ENCODE data around the gene POMGNT1. TPM values are rescaled to one million over a fixed set of nuclear protein-coding genes. Genes with fewer than 3 reads are reported as not detected.

POMGNT1 gene
- total and polyA plus RNA-seq, 8 donors: 2.9 to 47.3 (median 36.2) TPM

DNA sequence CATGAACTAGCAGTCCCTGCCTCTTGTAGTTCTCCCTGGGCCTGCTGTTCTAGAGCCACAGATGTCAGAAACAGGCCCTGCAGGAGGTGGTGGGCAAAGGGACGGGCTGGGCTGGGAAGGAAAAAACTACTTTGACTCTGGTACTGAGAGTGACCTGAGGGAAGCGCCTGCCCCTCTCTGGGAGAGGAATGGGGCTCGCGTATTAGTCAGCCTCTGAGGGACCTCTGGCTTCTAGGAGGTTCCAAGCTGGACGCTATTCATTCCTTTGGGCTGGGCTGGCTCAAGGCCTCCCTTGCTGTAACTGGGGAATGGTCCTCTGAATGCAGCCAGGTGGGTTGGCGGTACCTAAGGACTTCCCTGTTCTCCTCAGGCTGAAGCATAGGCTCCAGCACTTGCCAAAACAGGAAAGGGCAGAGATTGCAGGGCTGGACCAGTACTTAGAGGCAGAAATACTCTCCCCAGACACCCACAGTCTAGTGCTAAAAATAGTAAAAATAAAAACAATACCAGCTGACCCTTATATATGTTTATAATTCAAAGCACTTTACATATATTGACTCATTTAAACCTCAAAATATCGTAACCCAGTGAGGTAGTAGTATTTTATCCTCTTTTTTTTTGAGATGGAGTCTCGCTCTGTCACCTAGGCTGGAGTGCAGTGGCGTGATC lies 7.1 kb downstream of the POMGNT1 start:
- H3K36me3 ChIP-seq: peaks cover 23 to 92% (median 87%) of the 10 kb centered on the region in 4 donors
- peak overlapping the region in 2 of 5 donors; percentile 34 to 47 for H3K27ac ChIP-seq
- no peaks in the 10 kb centered on the region for H3K9me3 ChIP-seq
- TF ChIP-seq CTCF (IDR thresholded peaks at IDR 0.05) (no peak), EP300 (IDR thresholded peaks at IDR 0.05) (no peak), POLR2AphosphoS5 (IDR thresholded peaks at IDR 0.05) (no peak), POLR2A (IDR thresholded peaks at IDR 0.05) (no peak)
- peaks cover 24 to 45% (median 36%) of the 10 kb centered on the region in 4 donors for H3K4me1 ChIP-seq
- intact Hi-C loops (cut with DNase I; ENCODE audit: low total_unique reads): no loop called here
- H3K4me3 ChIP-seq: no peak overlapping the region
- WGBS, 5 donors: 78 to 95% (median 87%) methylated on average over 9 of the region's 9 CpGs
- no peak for DNase-seq
- no peaks in the 10 kb centered on the region for H3K27me3 ChIP-seq

GRCh38 chr1:46190539-46190938 lies 7.7 kb downstream of the POMGNT1 start:
- TF ChIP-seq POLR2A (IDR thresholded peaks at IDR 0.05): no peak
- no peak for TF ChIP-seq EP300 (IDR thresholded peaks at IDR 0.05)
- no peak for TF ChIP-seq POLR2AphosphoS5 (IDR thresholded peaks at IDR 0.05)
- TF ChIP-seq CTCF (IDR thresholded peaks at IDR 0.05): no peak
- DNase-seq: peak in 1 of 2 donors; percentile 47
- Histone ChIP-seq H3K4me1 (peaks cover 24 to 44% (median 39%) of the 10 kb centered on the region in 4 donors), H3K27me3 (no peaks in the 10 kb centered on the region), H3K9me3 (no peaks in the 10 kb centered on the region), H3K36me3 (peaks cover 23 to 87% (median 85%) of the 10 kb centered on the region in 4 donors), H3K4me3 (no peak overlapping the region), H3K27ac (peak overlapping the region in 2 of 5 donors; percentile 34 to 47)
- 43 to 67% (median 59%) methylated on average over 3 of the region's 3 CpGs for WGBS, 5 donors
- intact Hi-C loops (cut with DNase I; ENCODE audit: low total_unique reads): no loop called here

DNA sequence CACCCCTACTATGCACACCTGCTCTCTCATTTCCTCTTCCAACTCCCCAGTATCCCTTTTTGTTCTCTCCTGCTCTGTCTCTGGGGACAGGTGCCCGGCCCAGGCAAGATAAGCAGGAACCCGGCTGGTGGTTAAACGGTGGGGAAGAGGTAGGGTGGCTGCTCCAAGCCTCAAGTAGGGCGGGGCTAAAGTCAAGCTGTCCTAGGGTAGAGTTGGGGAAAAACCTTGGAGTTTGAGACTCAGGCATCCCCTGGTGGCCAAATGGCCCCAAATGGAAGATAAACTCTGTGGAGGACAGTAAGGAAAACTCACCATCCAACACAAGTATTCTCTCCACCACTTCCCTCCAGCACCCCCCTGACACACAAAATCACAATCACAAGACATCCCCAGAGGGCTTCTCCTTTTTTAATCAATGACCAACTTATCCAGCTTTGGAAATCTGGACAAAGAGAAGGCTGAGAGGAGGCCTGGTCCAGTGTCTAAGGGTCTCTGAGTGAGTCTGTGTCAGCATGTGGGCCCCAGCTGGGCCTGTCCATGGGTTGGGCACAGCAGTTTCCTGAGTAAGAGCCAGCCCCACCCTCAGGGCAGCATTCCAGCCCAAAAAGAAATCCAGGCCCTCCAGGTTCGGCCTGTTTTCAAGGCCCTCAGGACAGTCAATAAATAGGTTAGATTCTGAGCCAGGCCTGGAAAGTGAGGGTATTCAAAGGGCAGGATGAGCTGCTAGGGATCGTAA lies 9.8 kb downstream of the POMGNT1 start:
- DNase-seq: peak in 1 of 2 donors; percentile 61
- Histone ChIP-seq H3K4me3 (no peak overlapping the region), H3K27me3 (no peaks in the 10 kb centered on the region), H3K27ac (peak overlapping the region; percentile 33 to 90 (median 83)), H3K36me3 (peaks cover 18 to 70% (median 68%) of the 10 kb centered on the region in 4 donors), H3K9me3 (no peaks in the 10 kb centered on the region), H3K4me1 (peaks cover 37 to 58% (median 51%) of the 10 kb centered on the region in 4 donors)
- 33 to 48% (median 45%) methylated on average over 6 of the region's 6 CpGs for WGBS, 5 donors
- intact Hi-C loops (cut with DNase I; ENCODE audit: low total_unique reads): no loop called here
- peak in 1 of 3 donors; percentile 17 for TF ChIP-seq POLR2AphosphoS5 (IDR thresholded peaks at IDR 0.05)
- TF ChIP-seq CTCF (IDR thresholded peaks at IDR 0.05): no peak

DNA sequence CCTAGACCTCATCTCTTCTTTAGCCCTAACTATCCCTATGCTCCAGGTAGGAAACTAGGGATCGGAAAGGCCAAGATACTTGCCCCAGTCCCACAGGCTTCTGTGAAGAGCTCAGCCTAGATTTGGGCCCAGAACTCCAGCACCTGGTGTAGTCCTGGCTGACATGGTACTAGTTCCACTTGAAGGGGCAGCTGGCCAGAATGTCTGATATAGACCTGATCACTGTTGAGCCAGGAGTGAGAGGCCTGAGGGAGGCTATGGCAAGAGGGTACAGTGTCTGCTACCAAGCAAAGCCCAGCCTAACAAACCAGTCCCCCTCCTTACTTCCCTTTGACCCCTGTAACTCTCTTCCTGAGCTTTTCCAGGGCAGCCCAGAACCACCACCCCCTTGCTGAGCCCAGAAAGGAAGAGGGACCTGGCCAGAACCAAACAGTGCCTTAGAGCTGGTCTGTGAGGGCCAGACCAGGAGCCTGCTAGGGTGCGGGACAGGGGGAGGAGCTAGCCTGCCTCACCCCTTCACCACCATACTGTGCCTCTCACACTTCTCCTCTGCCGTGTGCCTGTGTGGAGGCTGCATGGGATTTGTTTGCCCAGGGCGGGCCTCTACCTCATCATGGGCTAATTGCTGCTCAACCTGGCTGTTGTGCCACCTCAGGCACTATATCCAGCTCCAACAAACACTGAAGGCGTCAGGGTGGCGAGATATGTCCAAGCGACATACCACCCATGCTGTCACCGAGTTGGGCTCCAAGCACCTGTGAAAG lies 10.9 kb downstream of the POMGNT1 start:
- DNase-seq: peak; percentile 80 to 90
- TF ChIP-seq POLR2AphosphoS5 (IDR thresholded peaks at IDR 0.05) (peak in 2 of 3 donors; percentile 67 to 72), CTCF (IDR thresholded peaks at IDR 0.05) (no peak)
- Histone ChIP-seq H3K4me1 (peaks cover 46 to 67% (median 63%) of the 10 kb centered on the region in 4 donors), H3K36me3 (peaks cover 10 to 58% (median 56%) of the 10 kb centered on the region in 4 donors), H3K27me3 (no peaks in the 10 kb centered on the region), H3K4me3 (no peak overlapping the region), H3K27ac (peak overlapping the region; percentile 73 to 90 (median 83)), H3K9me3 (no peaks in the 10 kb centered on the region)
- 41 to 82% (median 46%) methylated on average over 7 to 8 of the region's 8 CpGs for WGBS, 5 donors
- intact Hi-C loops (cut with DNase I; ENCODE audit: low total_unique reads): no loop called here
